ENCODE data around the gene ARL14EP. TPM values are rescaled to one million over a fixed set of nuclear protein-coding genes. Genes with fewer than 3 reads are reported as not detected.

ARL14EP gene
- total RNA-seq, 1 experiment from 2014 or later: 22.5 TPM

GRCh38 chr11:30368394-30368793 is 45.5 kb downstream of the ARL14EP start:
- no peak for DNase-seq (ENCODE audit: extremely low read depth, low read depth)

GRCh38 chr11:30370164-30370563 is 47.3 kb downstream of the ARL14EP start:
- DNase-seq (ENCODE audit: extremely low read depth, low read depth): no peak

GRCh38 chr11:30377347-30377746 is 54.4 kb downstream of the ARL14EP start:
- DNase-seq (ENCODE audit: extremely low read depth, low read depth): no peak

- no peak for DNase-seq (ENCODE audit: extremely low read depth, low read depth)
Measured at GRCh38 chr11:30380846-30381245, 57.9 kb downstream of the ARL14EP start.

GRCh38 chr11:30381879-30382278 is 59.0 kb downstream of the ARL14EP start:
- DNase-seq (ENCODE audit: extremely low read depth, low read depth): no peak

Other genes with a start within 250 kb of the ARL14EP start
- not detected in 2 replicates for gene FSHB, start 92.1 kb upstream of the ARL14EP start, total RNA-seq (2014; rRNA removed; shearing (Covaris generic))

Data from NCI-H460 (cell line).